Testis (tissue), 3 donors: Measurements from ENCODE around the gene NAT14. TPM values are rescaled to one million over a fixed set of nuclear protein-coding genes. Genes with fewer than 3 reads are reported as not detected.

ENCODE experiments used
- DNase-seq: peaks from one replicate; pipeline ENCODE4 v3.0.0-alpha.2; 2019
- H3K27ac ChIP-seq, 2 donors: fragments of 200-600 bp; sonication (generic); one replicate each; pipeline ENCODE4 v1.5.1; 2019
- H3K27me3 ChIP-seq: fragments of 200-600 bp; sonication (generic); one replicate; pipeline ENCODE4 v1.5.1; 2019
- H3K36me3 ChIP-seq: fragments of 200-600 bp; sonication (generic); one replicate; pipeline ENCODE4 v1.5.1; 2017; ENCODE audit warnings: low read depth; ENCODE audit errors: missing control alignments
- H3K4me1 ChIP-seq: fragments of 200-600 bp; sonication (generic); one replicate; pipeline ENCODE4 v1.5.1; 2019
- H3K4me3 ChIP-seq, 2 donors: fragments of 200-600 bp; sonication (generic); one replicate each; pipeline ENCODE4 v1.5.1; 2017 to 2019
- H3K9me3 ChIP-seq: fragments of 200-600 bp; sonication (generic); one replicate; pipeline ENCODE4 v1.5.1; 2017
- CTCF ChIP-seq, 3 experiments: fragments of 450-650 bp in 2 of 3; fragments of 200-600 bp in 1 of 3; sonication (generic) in 1 of 3; IDR thresholded peaks; one replicate each; pipeline ENCODE4 v1.5.1; 2016 to 2019; ENCODE audit warnings: antibody characterized with exemption in 3 of 3, mild to moderate bottlenecking in 2 of 3, moderate library complexity in 1 of 3
- POLR2A ChIP-seq: fragments of 450-650 bp; IDR thresholded peaks from one replicate; pipeline ENCODE4 v1.6.1; 2017; ENCODE audit warnings: antibody characterized with exemption, mild to moderate bottlenecking, moderate library complexity
- WGBS, 2 donors: methylation state at CpG; one replicate each; pipeline ENCODE4 v1.1.5; 2018; 5-methylcytosine and 5-hydroxymethylcytosine counted together
- intact Hi-C: fragments of 100-400 bp; cut with DNase I; formaldehyde crosslinking; loops from one replicate; pipeline ENCODE4 v1.15.1; 2023; ENCODE audit warnings: low total_unique reads
- polyA plus RNA-seq: library from polyadenylated mRNA; stranded (reverse); fragments of 350-450 nt; fragmentation: Illumina TruSeq; extraction: RNeasy Lipid Tissue Mini Kit (QIAGEN cat#74804); gene quantifications from one replicate; pipeline ENCODE4 v1.2.3, GENCODE V29; 2014; ENCODE audit warnings: low read depth, low replicate concordance; ENCODE audit not compliant: insufficient read depth
- total RNA-seq, 2 donors: library from RNA; depleted of rRNA; stranded (reverse); fragments of >200 nt; gene quantifications; one replicate each; pipeline ENCODE4 v1.2.3, GENCODE V29; 2016

Gene NAT14
- total and polyA plus RNA-seq, 3 donors from 2014 or later: 12.0 to 17.3 (median 16.0) TPM

- WGBS, 2 donors: 73 to 76% methylated on average over 18 to 22 of the region's 23 CpGs
- peaks cover 28% of the 10 kb centered on the region for H3K4me1 ChIP-seq
- no peaks in the 10 kb centered on the region for H3K27me3 ChIP-seq
- H3K27ac ChIP-seq: no peak overlapping the region
- no peak for DNase-seq
- H3K9me3 ChIP-seq: no peaks in the 10 kb centered on the region
- H3K36me3 ChIP-seq: no peaks in the 10 kb centered on the region
- TF ChIP-seq CTCF (IDR thresholded peaks at IDR 0.05) (no peak), POLR2A (no peak)
- H3K4me3 ChIP-seq: no peak overlapping the region
- intact Hi-C loops: no loop called here
These were observed 20.8 kb upstream of the NAT14 start for GRCh38 chr19:55464039-55464661.

- Histone ChIP-seq H3K36me3 (no peaks in the 10 kb centered on the region), H3K27ac (no peak within 1 kb of the TSS), H3K9me3 (no peaks in the 10 kb centered on the region), H3K27me3 (no peaks in the 10 kb centered on the region), H3K4me1 (peaks cover 25% of the 10 kb centered on the region), H3K4me3 (no peak within 1 kb of the TSS)
- DNase-seq: no peak
- WGBS, 2 donors: 72 to 80% methylated on average over 14 of the region's 14 CpGs
- TF ChIP-seq CTCF (IDR thresholded peaks at IDR 0.05): no peak
- TF ChIP-seq POLR2A: no peak
- intact Hi-C loops: no loop called here
These were observed 20.3 kb upstream of the NAT14 start, which contains the start of gene C19orf85 for GRCh38 chr19:55464662-55465054. Gene C19orf85 (minus strand): TSS chr19:55464751. CDS start chr19:55464554, 197 bp downstream.

- no peaks in the 10 kb centered on the region for H3K36me3 ChIP-seq
- no peaks in the 10 kb centered on the region for H3K27me3 ChIP-seq
- no peak overlapping the region for H3K4me3 ChIP-seq
- 73 to 92% methylated on average over 3 to 11 of the region's 11 CpGs for WGBS, 2 donors
- no peaks in the 10 kb centered on the region for H3K9me3 ChIP-seq
- no peak overlapping the region for H3K27ac ChIP-seq
- no peak for DNase-seq
- H3K4me1 ChIP-seq: peaks cover 15% of the 10 kb centered on the region
- no peak for TF ChIP-seq CTCF (IDR thresholded peaks at IDR 0.05)
- no peak for TF ChIP-seq POLR2A
- intact Hi-C loops: no loop called here
These were observed 19.3 kb upstream of the NAT14 start for GRCh38 chr19:55465460-55466240.

GRCh38 chr19:55466241-55466614, 18.8 kb upstream of the NAT14 start:
- Histone ChIP-seq H3K36me3 (no peaks in the 10 kb centered on the region), H3K4me1 (peaks cover 10% of the 10 kb centered on the region), H3K4me3 (no peak overlapping the region), H3K27ac (no peak overlapping the region), H3K27me3 (no peaks in the 10 kb centered on the region), H3K9me3 (no peaks in the 10 kb centered on the region)
- TF ChIP-seq CTCF (IDR thresholded peaks at IDR 0.05) (no peak), POLR2A (no peak)
- DNase-seq: no peak
- intact Hi-C loops: no loop called here
- WGBS, 2 donors: 72 to 96% methylated on average over 4 of the region's 4 CpGs
